HCT116 (cell line): Measurements from ENCODE around the gene GNS. TPM values are rescaled to one million over a fixed set of nuclear protein-coding genes. Genes with fewer than 3 reads are reported as not detected.

ENCODE experiments used
- ATAC-seq: fragments of 200-7000 bp; cut with Tn5 transposase; 2 replicates; pipeline ENCODE4 v1.9.1; 2020; ENCODE audit warnings: mild to moderate bottlenecking, moderate library complexity
- BruUV-seq: library from RNA; stranded (reverse); fragments of 400-500 nt; replicated peaks from 2 replicates; lab custom pipeline; 2021; lab: Mats Ljungman, UMichigan
- CTCF ChIA-PET: fragments of 300-600 bp; sonication (Branson Sonifier 250); formaldehyde crosslinking; loops from one replicate; lab custom pipeline; 2021; ENCODE audit warnings: antibody characterized with exemption; lab: Charles Lee
- POLR2A ChIA-PET: fragments of 300-600, 350-600 bp; sonication (Branson Sonifier 250); formaldehyde crosslinking; loops from one replicate; lab custom pipeline; 2021; ENCODE audit warnings: antibody characterized with exemption; lab: Charles Lee
- RAD21 ChIA-PET, 2 experiments: fragments of 300-600 bp; sonication (Branson Sonifier 250); formaldehyde crosslinking; loops; one replicate each; lab custom pipeline; 2023; ENCODE audit warnings: low total read pairs in 2 of 2; ENCODE audit not compliant: uncharacterized antibody in 2 of 2, unreplicated experiment in 2 of 2, low non-redundant PET in 1 of 2; lab: Charles Lee
- DNase-seq: peaks from one replicate; pipeline ENCODE4 v3.0.0-alpha.2; 2010; ENCODE audit warnings: low read depth, low spot score
- H2AFZ ChIP-seq: fragments of 200-600 bp; shearing (Covaris generic), sonication (generic); 2 replicates; pipeline ENCODE4 v1.6.1; 2017; ENCODE audit warnings: low read depth, mixed run types, mixed read lengths, antibody characterized with exemption, low read length; ENCODE audit not compliant: poor library complexity, severe bottlenecking
- H3K27ac ChIP-seq: 2 replicates; pipeline ENCODE4 v1.5.1; 2012; ENCODE audit warnings: low read depth, low read length
- H3K27me3 ChIP-seq: fragments of 200-600 bp; sonication (generic); 2 replicates; pipeline ENCODE4 v1.6.1; 2016; ENCODE audit warnings: mixed run types, low read length, mixed read lengths; ENCODE audit not compliant: insufficient read depth
- H3K36me3 ChIP-seq, 2 experiments: fragments of 200-500 bp in 1 of 2; fragments of 200-600 bp in 1 of 2; sonication (Bioruptor generic) in 1 of 2; sonication (generic) in 1 of 2; 2 replicates each; pipeline versions ENCODE4 v1.5.1 to v1.6.1; 2014 to 2016; ENCODE audit warnings: low read length in 2 of 2, inconsistent platforms in 1 of 2, mixed read lengths in 1 of 2, mixed run types in 1 of 2; ENCODE audit not compliant: insufficient read depth in 2 of 2, control insufficient read depth in 1 of 2
- H3K4me1 ChIP-seq, 2 experiments: fragments of 200-600 bp in 1 of 2; sonication (generic) in 1 of 2; 2 replicates each; pipeline versions ENCODE4 v1.5.1 to v1.6.1; 2012 to 2017; ENCODE audit warnings: low read length in 2 of 2, inconsistent platforms in 1 of 2, mild to moderate bottlenecking in 1 of 2, mixed read lengths in 1 of 2, mixed run types in 1 of 2, moderate library complexity in 1 of 2; ENCODE audit not compliant: insufficient read depth in 2 of 2, control insufficient read depth in 1 of 2
- H3K4me2 ChIP-seq: fragments of 200-600 bp; sonication (generic); 2 replicates; pipeline ENCODE4 v1.6.1; 2017; ENCODE audit warnings: mixed run types, low read length, mixed read lengths
- H3K4me3 ChIP-seq, 2 experiments: fragments of 200-600 bp in 1 of 2; sonication (generic) in 1 of 2; replicated peaks in 1 of 2; 2 replicates each; pipeline ENCODE4 v1.5.1; 2011 to 2016; ENCODE audit warnings: low read length in 2 of 2, control low read depth in 1 of 2, low read depth in 1 of 2, mild to moderate bottlenecking in 1 of 2, mixed read lengths in 1 of 2, mixed run types in 1 of 2
- H3K79me2 ChIP-seq: fragments of 200-600 bp; sonication (generic); 2 replicates; pipeline ENCODE4 v1.6.1; 2017; ENCODE audit warnings: mild to moderate bottlenecking, mixed run types, low read length, moderate library complexity, mixed read lengths; ENCODE audit not compliant: insufficient read depth
- H3K9ac ChIP-seq: fragments of 200-600 bp; sonication (generic); 2 replicates; pipeline ENCODE4 v1.6.1; 2016; ENCODE audit warnings: low read length, mixed read lengths
- H3K9me2 ChIP-seq: fragments of 200-600 bp; sonication (generic), shearing (Covaris generic); 2 replicates; pipeline ENCODE4 v1.6.1; 2017; ENCODE audit warnings: mixed run types, mild to moderate bottlenecking, moderate library complexity; ENCODE audit not compliant: insufficient read depth
- H3K9me3 ChIP-seq, 2 experiments: fragments of 200-500 bp in 1 of 2; fragments of 200-600 bp in 1 of 2; sonication (Bioruptor generic) in 1 of 2; sonication (generic) in 1 of 2; 2 replicates each; pipeline ENCODE4 v1.6.1; 2014 to 2017; ENCODE audit warnings: low read length in 2 of 2, mixed read lengths in 2 of 2, inconsistent platforms in 1 of 2, low read depth in 1 of 2, mild to moderate bottlenecking in 1 of 2, mixed run types in 1 of 2, moderate library complexity in 1 of 2; ENCODE audit not compliant: control insufficient read depth in 1 of 2, insufficient read depth in 1 of 2
- H4K20me1 ChIP-seq: fragments of 200-600 bp; sonication (generic), shearing (Covaris generic); 2 replicates; pipeline ENCODE4 v1.6.1; 2017; ENCODE audit warnings: mixed run types, mild to moderate bottlenecking, moderate library complexity; ENCODE audit not compliant: insufficient read depth
- ATF3 ChIP-seq: IDR thresholded peaks from 2 replicates; pipeline ENCODE4 v1.6.1; 2012
- CEBPB ChIP-seq: IDR thresholded peaks from 2 replicates; pipeline ENCODE4 v1.6.1; 2012; ENCODE audit warnings: low read depth
- CTCF ChIP-seq, 3 experiments: fragments of 200-600 bp in 1 of 3; sonication (generic) in 1 of 3; IDR thresholded peaks in 2 of 3; conservative IDR thresholded peaks in 1 of 3; 2 replicates each; pipeline ENCODE4 v1.5.1; 2012 to 2017; ENCODE audit warnings: low read depth in 2 of 3, low read length in 2 of 3, antibody characterized with exemption in 1 of 3, borderline replicate concordance in 1 of 3, control low read depth in 1 of 3, mild to moderate bottlenecking in 1 of 3, mixed read lengths in 1 of 3, mixed run types in 1 of 3, moderate library complexity in 1 of 3; ENCODE audit not compliant: insufficient read depth in 1 of 3
- EGR1 ChIP-seq: IDR thresholded peaks from 2 replicates; pipeline ENCODE4 v1.6.1; 2012; ENCODE audit warnings: low read depth
- ELF1 ChIP-seq: IDR thresholded peaks from 2 replicates; pipeline ENCODE4 v1.6.1; 2012; ENCODE audit warnings: low read depth, borderline replicate concordance
- EZH2 ChIP-seq: fragments of 200-600 bp; sonication (generic); IDR thresholded peaks from 2 replicates; pipeline ENCODE4 v1.6.1; 2017; ENCODE audit warnings: antibody characterized with exemption, mixed run types
- EZH2phosphoT487 ChIP-seq: fragments of 200-600 bp; IDR thresholded peaks from 2 replicates; pipeline ENCODE4 v1.6.1; 2018; ENCODE audit warnings: antibody characterized with exemption, borderline replicate concordance
- FOSL1 ChIP-seq: IDR thresholded peaks from 2 replicates; pipeline ENCODE4 v1.6.1; 2012; ENCODE audit warnings: low read depth
- POLR2A ChIP-seq: IDR thresholded peaks from 2 replicates; pipeline ENCODE4 v1.7.0; 2011; ENCODE audit warnings: borderline replicate concordance; ENCODE audit not compliant: insufficient read depth, insufficient read length; ENCODE audit errors: extremely low read depth
- POLR2AphosphoS5 ChIP-seq: IDR thresholded peaks from 2 replicates; pipeline ENCODE4 v1.6.1; 2011; ENCODE audit warnings: mild to moderate bottlenecking, low read depth, low read length, moderate library complexity
- RAD21 ChIP-seq: IDR thresholded peaks from 2 replicates; pipeline ENCODE4 v1.6.1; 2012; ENCODE audit warnings: low read depth, mild to moderate bottlenecking
- REST ChIP-seq: IDR thresholded peaks from 2 replicates; pipeline ENCODE4 v1.6.1; 2012; ENCODE audit warnings: low read depth
- SIN3A ChIP-seq: IDR thresholded peaks from 2 replicates; pipeline ENCODE4 v1.6.1; 2012; ENCODE audit warnings: low read depth
- SP1 ChIP-seq: IDR thresholded peaks from 2 replicates; pipeline ENCODE4 v1.6.1; 2012; ENCODE audit warnings: low read depth
- SRF ChIP-seq: IDR thresholded peaks from 2 replicates; pipeline ENCODE4 v1.6.1; 2012; ENCODE audit warnings: low read depth
- TCF7L2 ChIP-seq: IDR thresholded peaks from 2 replicates; pipeline ENCODE4 v1.7.0; 2011; ENCODE audit warnings: borderline replicate concordance, inconsistent platforms; ENCODE audit not compliant: insufficient read depth, insufficient read length; ENCODE audit errors: extremely low read depth
- ZFX ChIP-seq: fragments of 450-650 bp; IDR thresholded peaks from 2 replicates; pipeline ENCODE4 v1.6.1; 2017
- intact Hi-C: fragments of 100-400 bp; cut with micrococcal nuclease; formaldehyde crosslinking; loops from 2 replicates; pipeline ENCODE4 v1.10.0; 2022
- total RNA-seq: library from RNA; stranded (reverse); gene quantifications from one replicate; pipeline ENCODE4 v1.2.1, GENCODE V29; 2021; ENCODE audit not compliant: unreplicated experiment

GNS gene
- total RNA-seq, 1 experiment from 2014 or later, result 45.7 TPM

- Histone ChIP-seq H3K9me2 (no peaks in the 10 kb centered on the region), H3K79me2 (no peaks in the 10 kb centered on the region), H3K4me2 (no peak overlapping the region), H3K9ac (no peak overlapping the region), H3K4me1 (peaks cover 3 to 10% of the 10 kb centered on the region in 2 experiments; a peak in 1 of 4 replicates), H3K27ac (no peak overlapping the region), H3K4me3 (no peak overlapping the region), H4K20me1 (0 out of 2 replicates have a peak, but pooled peaks cover 3% of the 10 kb centered on the region), H3K36me3 (peaks cover 6 to 20% of the 10 kb centered on the region in 2 experiments; a peak in 1 of 4 replicates), H3K9me3 (no peaks in the 10 kb centered on the region), H3K27me3 (no peaks in the 10 kb centered on the region), H2AFZ (no peak overlapping the region)
- intact Hi-C loops, result loop anchor here (2.0 to 10.0 kb wide), 5 partner anchors 92 to 875 kb away; partner anchors contain the start of gene TBK1
- ChIA-PET RAD21 (interaction anchor here (0.7 kb wide), 2 partner anchors 72 to 91 kb away, joined by 3 to 5 read pairs; no protein-coding TSS in a partner anchor), CTCF (no interaction called here), POLR2A (no interaction called here)
- DNase-seq (no peak), ATAC-seq (no peak)
- TF ChIP-seq ATF3, result no peak
- no peak for TF ChIP-seq SRF
- TF ChIP-seq CTCF (IDR thresholded peaks at IDR 0.05 in 2 of 3, conservative IDR thresholded peaks at IDR 0.05 in 1 of 3; ENCODE audit: borderline replicate concordance in 1 of 3, insufficient read depth in 1 of 3, low read depth in 2 of 3, low read length in 2 of 3), result no peak
- no peak for TF ChIP-seq SIN3A
- no peak for TF ChIP-seq FOSL1
- no peak for TF ChIP-seq RAD21
- TF ChIP-seq TCF7L2, result no peak
- no peak for TF ChIP-seq ZFX
- TF ChIP-seq EZH2, result no peak
- TF ChIP-seq REST, result no peak
- no peak for TF ChIP-seq POLR2AphosphoS5
- no peak for TF ChIP-seq EZH2phosphoT487
- no peak for TF ChIP-seq SP1
- no peak for TF ChIP-seq POLR2A
- no peak for TF ChIP-seq EGR1
- TF ChIP-seq ELF1, result no peak
- no peak for TF ChIP-seq CEBPB
- BruUV-seq, result no TSS peak
Observed at GRCh38 chr12:64699504-64700115, 59.6 kb downstream of the GNS start.
